ENCODE data around the gene NPIPA5.
"Not testable (repeated sequence)": the region's sequence is repeated elsewhere in the genome, so short reads cannot be mapped to it uniquely, and the experiment has no call there.

Gene NPIPA5

GRCh38 chr16:15389916-15390315 is 11.8 kb upstream of the NPIPA5 start:
- DNase-seq, result not testable (repeated sequence)

GRCh38 chr16:15388060-15388459 is 10.0 kb upstream of the NPIPA5 start:
- DNase-seq, result not testable (repeated sequence)

- DNase-seq, result not testable (repeated sequence)
Observed at GRCh38 chr16:15382810-15383209, 4.7 kb upstream of the NPIPA5 start.

- not testable (repeated sequence) for DNase-seq
Observed at GRCh38 chr16:15357495-15357894, 20.6 kb downstream of the NPIPA5 start.

- DNase-seq, result not testable (repeated sequence)
Observed at GRCh38 chr16:15354846-15355245, 23.2 kb downstream of the NPIPA5 start.

GRCh38 chr16:15352852-15353251 is 25.2 kb downstream of the NPIPA5 start:
- not testable (repeated sequence) for DNase-seq

GRCh38 chr16:15351745-15352144 is 26.3 kb downstream of the NPIPA5 start:
- DNase-seq, result not testable (repeated sequence)

GRCh38 chr16:15351251-15351650 is 26.8 kb downstream of the NPIPA5 start:
- not testable (repeated sequence) for DNase-seq

GRCh38 chr16:15348721-15349120 is 29.4 kb downstream of the NPIPA5 start:
- not testable (repeated sequence) for DNase-seq

- not testable (repeated sequence) for DNase-seq
Observed at GRCh38 chr16:15342337-15342736, 35.8 kb downstream of the NPIPA5 start.

GRCh38 chr16:15338986-15339385 is 39.1 kb downstream of the NPIPA5 start:
- DNase-seq, result not testable (repeated sequence)

- not testable (repeated sequence) for DNase-seq
Observed at GRCh38 chr16:15337974-15338605, 40.0 kb downstream of the NPIPA5 start.

GRCh38 chr16:15335609-15336008 is 42.5 kb downstream of the NPIPA5 start:
- not testable (repeated sequence) for DNase-seq

- DNase-seq, result not testable (repeated sequence)
Observed at GRCh38 chr16:15333969-15334368, 44.1 kb downstream of the NPIPA5 start.

GRCh38 chr16:15330978-15331377 is 47.1 kb downstream of the NPIPA5 start:
- not testable (repeated sequence) for DNase-seq

- not testable (repeated sequence) for DNase-seq
Observed at GRCh38 chr16:15324954-15325353, 53.1 kb downstream of the NPIPA5 start.

GRCh38 chr16:15323373-15323772 is 54.7 kb downstream of the NPIPA5 start:
- not testable (repeated sequence) for DNase-seq

- DNase-seq, result not testable (repeated sequence)
Observed at GRCh38 chr16:15321221-15321620, 56.9 kb downstream of the NPIPA5 start.

GRCh38 chr16:15314562-15314961 is 63.5 kb downstream of the NPIPA5 start:
- DNase-seq, result not testable (repeated sequence)

All from activated effector memory CD4-positive, alpha-beta T cell treated with Interleukin-2 at 50 U/mL for 16 hours (primary cell).